Mesendoderm (in vitro differentiated cells): ENCODE measurements around the gene HMCES.
A peak's percentile ranks its signal among the peaks of the same experiment; 100 is the strongest.

Source experiments
- DNase-seq: peaks from one replicate; pipeline ENCODE4 v3.0.0; 2013
- H2AK5ac ChIP-seq: 2 replicates; pipeline ENCODE4 v1.6.1; 2013; ENCODE audit warnings: low read length, inconsistent platforms
- H2BK120ac ChIP-seq: 2 replicates; pipeline ENCODE4 v1.6.1; 2013; ENCODE audit warnings: low read depth, mild to moderate bottlenecking, low read length, moderate library complexity, mixed read lengths
- H2BK15ac ChIP-seq: replicated peaks from 2 replicates; pipeline ENCODE4 v1.6.1; 2013; ENCODE audit warnings: low read depth, mild to moderate bottlenecking, moderate library complexity
- H2BK5ac ChIP-seq: 2 replicates; pipeline ENCODE4 v1.6.1; 2013; ENCODE audit warnings: low read length, inconsistent platforms
- H3K18ac ChIP-seq: 2 replicates; pipeline ENCODE4 v1.6.1; 2013; ENCODE audit warnings: mild to moderate bottlenecking, low read length, mixed read lengths
- H3K23ac ChIP-seq: one replicate; pipeline ENCODE4 v1.6.1; 2013; ENCODE audit warnings: low read length
- H3K27ac ChIP-seq: 2 replicates; pipeline ENCODE4 v1.5.1; 2013; ENCODE audit warnings: low read depth, mild to moderate bottlenecking, inconsistent platforms, low read length, moderate library complexity
- H3K27me3 ChIP-seq: 2 replicates; pipeline ENCODE4 v1.6.1; 2013; ENCODE audit warnings: low read length, control low read depth, mild to moderate bottlenecking, inconsistent platforms; ENCODE audit not compliant: insufficient read depth, poor library complexity
- H3K36me3 ChIP-seq: 2 replicates; pipeline ENCODE4 v1.6.1; 2013; ENCODE audit warnings: low read length, inconsistent platforms; ENCODE audit not compliant: control insufficient read depth, insufficient read depth
- H3K4ac ChIP-seq: one replicate; pipeline ENCODE4 v1.6.1; 2013; ENCODE audit warnings: low read depth, mild to moderate bottlenecking, low read length, moderate library complexity
- H3K4me1 ChIP-seq: 2 replicates; pipeline ENCODE4 v1.6.1; 2013; ENCODE audit warnings: low read depth, low read length, inconsistent platforms; ENCODE audit not compliant: control insufficient read depth
- H3K4me2 ChIP-seq: 2 replicates; pipeline ENCODE4 v1.6.1; 2013; ENCODE audit warnings: low read length
- H3K4me3 ChIP-seq: 2 replicates; pipeline ENCODE4 v1.5.1; 2013; ENCODE audit warnings: mild to moderate bottlenecking, low read length
- H3K56ac ChIP-seq: one replicate; pipeline ENCODE4 v1.6.1; 2013; ENCODE audit warnings: low read length
- H3K79me1 ChIP-seq: 2 replicates; pipeline ENCODE4 v1.6.1; 2013; ENCODE audit warnings: low read length, inconsistent platforms
- H3K79me2 ChIP-seq: 2 replicates; pipeline ENCODE4 v1.6.1; 2013; ENCODE audit warnings: mild to moderate bottlenecking, low read length; ENCODE audit not compliant: control insufficient read depth, insufficient read depth
- H3K9ac ChIP-seq: 2 replicates; pipeline ENCODE4 v1.6.1; 2013; ENCODE audit warnings: low read length, inconsistent platforms
- H4K5ac ChIP-seq: one replicate; pipeline ENCODE4 v1.6.1; 2013; ENCODE audit warnings: low read length
- H4K8ac ChIP-seq: one replicate; pipeline ENCODE4 v1.6.1; 2013; ENCODE audit warnings: low read depth, mild to moderate bottlenecking, control low read depth, low read length, moderate library complexity
- WGBS: extraction: QIAGEN DNeasy Blood & Tissue Kit; methylation state at CpG from one replicate; pipeline ENCODE4 v1.1.7; 2013; ENCODE audit warnings: low lambda C conversion rate, missing lambda C conversion rate; ENCODE audit not compliant: insufficient coverage; ENCODE audit errors: extremely low coverage; 5-methylcytosine and 5-hydroxymethylcytosine counted together

HMCES gene

GRCh38 chr3:129234441-129234840 lies 44.2 kb upstream of the HMCES start:
- no peak overlapping the region for H4K8ac ChIP-seq
- H4K5ac ChIP-seq = no peak overlapping the region
- no peak overlapping the region for H2BK5ac ChIP-seq
- H3K18ac ChIP-seq = no peak overlapping the region
- H3K4me3 ChIP-seq = no peak overlapping the region
- no peak overlapping the region for H3K56ac ChIP-seq
- no peaks in the 10 kb centered on the region for H3K79me1 ChIP-seq
- DNase-seq = no peak
- no peak overlapping the region for H3K9ac ChIP-seq
- no peak overlapping the region for H2BK15ac ChIP-seq
- H3K79me2 ChIP-seq = no peaks in the 10 kb centered on the region
- H3K23ac ChIP-seq = no peak overlapping the region
- H3K27ac ChIP-seq = no peak overlapping the region
- H2AK5ac ChIP-seq = no peak overlapping the region
- H3K4ac ChIP-seq = no peak overlapping the region
- WGBS = no CpG with 5 or more reads among the region's 3 CpGs
- no peak overlapping the region for H3K4me2 ChIP-seq
- H2BK120ac ChIP-seq = no peak overlapping the region
- H3K36me3 ChIP-seq = no peaks in the 10 kb centered on the region
- no peaks in the 10 kb centered on the region for H3K27me3 ChIP-seq
- no peaks in the 10 kb centered on the region for H3K4me1 ChIP-seq

GRCh38 chr3:129235344-129235917 lies 43.2 kb upstream of the HMCES start:
- Histone ChIP-seq H3K23ac (no peak overlapping the region), H2AK5ac (no peak overlapping the region), H3K4me1 (no peaks in the 10 kb centered on the region), H2BK15ac (no peak overlapping the region), H3K18ac (no peak overlapping the region), H3K27ac (no peak overlapping the region), H3K79me1 (no peaks in the 10 kb centered on the region), H3K4ac (no peak overlapping the region), H2BK120ac (no peak overlapping the region), H3K9ac (no peak overlapping the region), H3K79me2 (no peaks in the 10 kb centered on the region), H3K36me3 (no peaks in the 10 kb centered on the region), H4K8ac (no peak overlapping the region), H3K4me2 (no peak overlapping the region), H3K4me3 (no peak overlapping the region), H4K5ac (no peak overlapping the region), H2BK5ac (no peak overlapping the region), H3K27me3 (no peaks in the 10 kb centered on the region), H3K56ac (no peak overlapping the region)
- DNase-seq = no peak
- WGBS = no CpG with 5 or more reads among the region's 4 CpGs

GRCh38 chr3:129238945-129239705 lies 39.5 kb upstream of the HMCES start:
- no peak overlapping the region for H2BK15ac ChIP-seq
- no peak overlapping the region for H3K4me2 ChIP-seq
- no peak overlapping the region for H3K27ac ChIP-seq
- no peak overlapping the region for H2AK5ac ChIP-seq
- no peak overlapping the region for H4K5ac ChIP-seq
- no peak overlapping the region for H3K18ac ChIP-seq
- H3K79me2 ChIP-seq = no peaks in the 10 kb centered on the region
- H3K4me3 ChIP-seq = no peak overlapping the region
- no peak overlapping the region for H2BK120ac ChIP-seq
- H3K9ac ChIP-seq = no peak overlapping the region
- no peaks in the 10 kb centered on the region for H3K79me1 ChIP-seq
- H2BK5ac ChIP-seq = no peak overlapping the region
- no CpG with 5 or more reads among the region's 8 CpGs for WGBS
- H3K56ac ChIP-seq = no peak overlapping the region
- H3K36me3 ChIP-seq = no peaks in the 10 kb centered on the region
- no peaks in the 10 kb centered on the region for H3K4me1 ChIP-seq
- no peak overlapping the region for H3K23ac ChIP-seq
- H3K4ac ChIP-seq = no peak overlapping the region
- H4K8ac ChIP-seq = no peak overlapping the region
- no peak for DNase-seq
- no peaks in the 10 kb centered on the region for H3K27me3 ChIP-seq

GRCh38 chr3:129239991-129240390 lies 38.7 kb upstream of the HMCES start:
- Histone ChIP-seq H3K4me1 (no peaks in the 10 kb centered on the region), H3K27ac (no peak overlapping the region), H2AK5ac (no peak overlapping the region), H3K79me1 (no peaks in the 10 kb centered on the region), H3K23ac (no peak overlapping the region), H3K4me2 (no peak overlapping the region), H3K4ac (no peak overlapping the region), H2BK5ac (no peak overlapping the region), H3K27me3 (no peaks in the 10 kb centered on the region), H3K79me2 (no peaks in the 10 kb centered on the region), H3K36me3 (no peaks in the 10 kb centered on the region), H3K9ac (no peak overlapping the region), H2BK15ac (no peak overlapping the region), H3K56ac (no peak overlapping the region), H4K8ac (no peak overlapping the region), H3K4me3 (no peak overlapping the region), H4K5ac (no peak overlapping the region), H2BK120ac (no peak overlapping the region), H3K18ac (no peak overlapping the region)
- no CpG with 5 or more reads among the region's 6 CpGs for whole genome bisulfite sequencing
- DNase-seq = peak; percentile 34

GRCh38 chr3:129240436-129240835 lies 38.2 kb upstream of the HMCES start:
- no CpG with 5 or more reads among the region's 3 CpGs for WGBS
- Histone ChIP-seq H2BK15ac (no peak overlapping the region), H3K56ac (no peak overlapping the region), H3K27me3 (no peaks in the 10 kb centered on the region), H2BK120ac (no peak overlapping the region), H2BK5ac (no peak overlapping the region), H3K18ac (no peak overlapping the region), H3K27ac (no peak overlapping the region), H3K4ac (no peak overlapping the region), H2AK5ac (no peak overlapping the region), H3K4me2 (no peak overlapping the region), H3K23ac (no peak overlapping the region), H4K8ac (no peak overlapping the region), H3K4me1 (no peaks in the 10 kb centered on the region), H4K5ac (no peak overlapping the region), H3K79me2 (no peaks in the 10 kb centered on the region), H3K79me1 (no peaks in the 10 kb centered on the region), H3K36me3 (no peaks in the 10 kb centered on the region), H3K4me3 (no peak overlapping the region), H3K9ac (no peak overlapping the region)
- no peak for DNase-seq

- WGBS = no CpG with 5 or more reads among the region's 5 CpGs
- no peak overlapping the region for H3K27ac ChIP-seq
These were observed 33.5 kb upstream of the HMCES start for GRCh38 chr3:129245141-129245540.

More at GRCh38 chr3:129245141-129245540, 33.5 kb upstream of the HMCES start:
- Histone ChIP-seq H4K5ac (no peak overlapping the region), H3K4me2 (no peak overlapping the region), H3K4ac (no peak overlapping the region), H3K23ac (no peak overlapping the region), H4K8ac (no peak overlapping the region), H3K9ac (no peak overlapping the region), H3K4me3 (no peak overlapping the region), H3K79me1 (peaks cover 4% of the 10 kb centered on the region), H3K4me1 (peaks cover under 1% of the 10 kb centered on the region), H3K56ac (no peak overlapping the region), H2AK5ac (no peak overlapping the region), H3K36me3 (no peaks in the 10 kb centered on the region), H2BK5ac (no peak overlapping the region), H3K18ac (no peak overlapping the region), H3K27me3 (no peaks in the 10 kb centered on the region), H3K79me2 (peaks cover 6% of the 10 kb centered on the region), H2BK120ac (no peak overlapping the region), H2BK15ac (no peak overlapping the region)
- no peak for DNase-seq
